ENCODE data around the gene DCHS2.

The DCHS2 gene

GRCh38 chr4:154511548-154511947 is 19.9 kb upstream of the DCHS2 start:
- H2BK15ac ChIP-seq (replicated peaks; ENCODE audit: low read depth), result no peak overlapping the region
- no peak overlapping the region for H4K8ac ChIP-seq (ENCODE audit: low read depth, low read length)
- no peaks in the 10 kb centered on the region for H3K36me3 ChIP-seq (ENCODE audit: control insufficient read depth, insufficient read depth, low read length)
- H3K9ac ChIP-seq (ENCODE audit: low read length), result no peak overlapping the region
- no peak overlapping the region for H3K23ac ChIP-seq (ENCODE audit: low read length)
- H3K4me1 ChIP-seq (ENCODE audit: control insufficient read depth, low read depth, low read length), result no peaks in the 10 kb centered on the region
- H4K5ac ChIP-seq (ENCODE audit: low read length), result no peak overlapping the region
- H3K27ac ChIP-seq (ENCODE audit: low read depth, low read length), result no peak overlapping the region
- H3K4me3 ChIP-seq (ENCODE audit: low read length), result no peak overlapping the region
- H2BK5ac ChIP-seq (ENCODE audit: low read length), result no peak overlapping the region
- WGBS (ENCODE audit: extremely low coverage, insufficient coverage, low lambda C conversion rate), result no CpG with 5 or more reads among the region's 2 CpGs
- H3K79me1 ChIP-seq (ENCODE audit: low read length), result no peaks in the 10 kb centered on the region
- no peak overlapping the region for H3K18ac ChIP-seq (ENCODE audit: low read length)
- no peak overlapping the region for H3K56ac ChIP-seq (ENCODE audit: low read length)
- no peaks in the 10 kb centered on the region for H3K79me2 ChIP-seq (ENCODE audit: control insufficient read depth, insufficient read depth, low read length)
- no peak overlapping the region for H3K4ac ChIP-seq (ENCODE audit: low read depth, low read length)
- H2BK120ac ChIP-seq (ENCODE audit: low read depth, low read length), result no peak overlapping the region
- no peak overlapping the region for H3K4me2 ChIP-seq (ENCODE audit: low read length)
- H2AK5ac ChIP-seq (ENCODE audit: low read length), result no peak overlapping the region
- DNase-seq, result no peak
- no peaks in the 10 kb centered on the region for H3K27me3 ChIP-seq (ENCODE audit: insufficient read depth, low read length, poor library complexity)

- Histone ChIP-seq H4K8ac (ENCODE audit: low read depth, low read length) (no peak overlapping the region), H3K79me2 (ENCODE audit: control insufficient read depth, insufficient read depth, low read length) (no peaks in the 10 kb centered on the region), H3K9ac (ENCODE audit: low read length) (no peak overlapping the region), H3K4me2 (ENCODE audit: low read length) (no peak overlapping the region), H3K4me3 (ENCODE audit: low read length) (no peak overlapping the region), H3K23ac (ENCODE audit: low read length) (no peak overlapping the region), H4K5ac (ENCODE audit: low read length) (no peak overlapping the region), H3K4me1 (ENCODE audit: control insufficient read depth, low read depth, low read length) (no peaks in the 10 kb centered on the region), H2BK5ac (ENCODE audit: low read length) (no peak overlapping the region), H2BK120ac (ENCODE audit: low read depth, low read length) (no peak overlapping the region), H3K18ac (ENCODE audit: low read length) (no peak overlapping the region), H3K79me1 (ENCODE audit: low read length) (no peaks in the 10 kb centered on the region), H3K27me3 (ENCODE audit: insufficient read depth, low read length, poor library complexity) (no peaks in the 10 kb centered on the region), H3K4ac (ENCODE audit: low read depth, low read length) (no peak overlapping the region), H2AK5ac (ENCODE audit: low read length) (no peak overlapping the region), H3K27ac (ENCODE audit: low read depth, low read length) (no peak overlapping the region), H2BK15ac (replicated peaks; ENCODE audit: low read depth) (no peak overlapping the region), H3K56ac (ENCODE audit: low read length) (no peak overlapping the region), H3K36me3 (ENCODE audit: control insufficient read depth, insufficient read depth, low read length) (no peaks in the 10 kb centered on the region)
- WGBS (ENCODE audit: extremely low coverage, insufficient coverage, low lambda C conversion rate), result no CpG with 5 or more reads among the region's 3 CpGs
- DNase-seq, result peak; percentile 39
These were observed 15.6 kb upstream of the DCHS2 start for GRCh38 chr4:154507156-154507555.

- H3K18ac ChIP-seq (ENCODE audit: low read length), result no peak overlapping the region
- peak; percentile 60 for DNase-seq
- no peak overlapping the region for H2BK15ac ChIP-seq (replicated peaks; ENCODE audit: low read depth)
- H4K5ac ChIP-seq (ENCODE audit: low read length), result no peak overlapping the region
- H2AK5ac ChIP-seq (ENCODE audit: low read length), result no peak overlapping the region
- H2BK120ac ChIP-seq (ENCODE audit: low read depth, low read length), result no peak overlapping the region
- no CpG with 5 or more reads among the region's 2 CpGs for WGBS (ENCODE audit: extremely low coverage, insufficient coverage, low lambda C conversion rate)
- H3K79me1 ChIP-seq (ENCODE audit: low read length), result no peaks in the 10 kb centered on the region
- H3K27ac ChIP-seq (ENCODE audit: low read depth, low read length), result no peak overlapping the region
- H3K79me2 ChIP-seq (ENCODE audit: control insufficient read depth, insufficient read depth, low read length), result no peaks in the 10 kb centered on the region
- no peak overlapping the region for H3K9ac ChIP-seq (ENCODE audit: low read length)
- H3K36me3 ChIP-seq (ENCODE audit: control insufficient read depth, insufficient read depth, low read length), result no peaks in the 10 kb centered on the region
- H3K23ac ChIP-seq (ENCODE audit: low read length), result no peak overlapping the region
- H3K4me3 ChIP-seq (ENCODE audit: low read length), result no peak overlapping the region
- H3K4me2 ChIP-seq (ENCODE audit: low read length), result no peak overlapping the region
- no peak overlapping the region for H3K4ac ChIP-seq (ENCODE audit: low read depth, low read length)
- no peaks in the 10 kb centered on the region for H3K4me1 ChIP-seq (ENCODE audit: control insufficient read depth, low read depth, low read length)
- H4K8ac ChIP-seq (ENCODE audit: low read depth, low read length), result no peak overlapping the region
- H2BK5ac ChIP-seq (ENCODE audit: low read length), result no peak overlapping the region
- no peaks in the 10 kb centered on the region for H3K27me3 ChIP-seq (ENCODE audit: insufficient read depth, low read length, poor library complexity)
- H3K56ac ChIP-seq (ENCODE audit: low read length), result no peak overlapping the region
These were observed 14.7 kb upstream of the DCHS2 start for GRCh38 chr4:154506253-154506652.

- DNase-seq, result peak; percentile 67
- Histone ChIP-seq H2BK15ac (replicated peaks; ENCODE audit: low read depth) (no peak overlapping the region), H4K5ac (ENCODE audit: low read length) (no peak overlapping the region), H3K23ac (ENCODE audit: low read length) (no peak overlapping the region), H3K27me3 (ENCODE audit: insufficient read depth, low read length, poor library complexity) (no peaks in the 10 kb centered on the region), H3K9ac (ENCODE audit: low read length) (no peak overlapping the region), H2AK5ac (ENCODE audit: low read length) (no peak overlapping the region), H3K4me3 (ENCODE audit: low read length) (no peak overlapping the region), H3K4me2 (ENCODE audit: low read length) (no peak overlapping the region), H2BK120ac (ENCODE audit: low read depth, low read length) (no peak overlapping the region), H4K8ac (ENCODE audit: low read depth, low read length) (no peak overlapping the region), H3K18ac (ENCODE audit: low read length) (no peak overlapping the region), H3K56ac (ENCODE audit: low read length) (no peak overlapping the region), H3K36me3 (ENCODE audit: control insufficient read depth, insufficient read depth, low read length) (no peaks in the 10 kb centered on the region), H3K79me1 (ENCODE audit: low read length) (no peaks in the 10 kb centered on the region), H3K4me1 (ENCODE audit: control insufficient read depth, low read depth, low read length) (no peaks in the 10 kb centered on the region), H2BK5ac (ENCODE audit: low read length) (no peak overlapping the region), H3K27ac (ENCODE audit: low read depth, low read length) (no peak overlapping the region), H3K79me2 (ENCODE audit: control insufficient read depth, insufficient read depth, low read length) (no peaks in the 10 kb centered on the region), H3K4ac (ENCODE audit: low read depth, low read length) (no peak overlapping the region)
- no CpG with 5 or more reads among the region's 1 CpG for WGBS (ENCODE audit: extremely low coverage, insufficient coverage, low lambda C conversion rate)
These were observed 12.0 kb upstream of the DCHS2 start for GRCh38 chr4:154503598-154503997.

GRCh38 chr4:154502111-154502510 is 10.5 kb upstream of the DCHS2 start:
- Histone ChIP-seq H3K9ac (ENCODE audit: low read length) (no peak overlapping the region), H3K4me2 (ENCODE audit: low read length) (no peak overlapping the region), H4K5ac (ENCODE audit: low read length) (no peak overlapping the region), H3K56ac (ENCODE audit: low read length) (no peak overlapping the region), H3K23ac (ENCODE audit: low read length) (no peak overlapping the region), H2BK120ac (ENCODE audit: low read depth, low read length) (no peak overlapping the region), H3K79me1 (ENCODE audit: low read length) (no peaks in the 10 kb centered on the region), H3K4ac (ENCODE audit: low read depth, low read length) (no peak overlapping the region), H3K27ac (ENCODE audit: low read depth, low read length) (no peak overlapping the region), H3K4me1 (ENCODE audit: control insufficient read depth, low read depth, low read length) (no peaks in the 10 kb centered on the region), H2BK15ac (replicated peaks; ENCODE audit: low read depth) (no peak overlapping the region), H4K8ac (ENCODE audit: low read depth, low read length) (no peak overlapping the region), H2AK5ac (ENCODE audit: low read length) (no peak overlapping the region), H3K4me3 (ENCODE audit: low read length) (no peak overlapping the region), H3K27me3 (ENCODE audit: insufficient read depth, low read length, poor library complexity) (no peaks in the 10 kb centered on the region), H3K36me3 (ENCODE audit: control insufficient read depth, insufficient read depth, low read length) (no peaks in the 10 kb centered on the region), H3K79me2 (ENCODE audit: control insufficient read depth, insufficient read depth, low read length) (no peaks in the 10 kb centered on the region), H3K18ac (ENCODE audit: low read length) (no peak overlapping the region), H2BK5ac (ENCODE audit: low read length) (no peak overlapping the region)
- WGBS (ENCODE audit: extremely low coverage, insufficient coverage, low lambda C conversion rate), result no CpG with 5 or more reads among the region's 6 CpGs
- DNase-seq, result no peak

- DNase-seq, result no peak
- WGBS (ENCODE audit: extremely low coverage, insufficient coverage, low lambda C conversion rate), result no CpG with 5 or more reads among the region's 5 CpGs
- H3K4me3 ChIP-seq (ENCODE audit: low read length), result no peak overlapping the region
- H3K27me3 ChIP-seq (ENCODE audit: insufficient read depth, low read length, poor library complexity), result no peaks in the 10 kb centered on the region
- no peak overlapping the region for H3K18ac ChIP-seq (ENCODE audit: low read length)
- no peaks in the 10 kb centered on the region for H3K4me1 ChIP-seq (ENCODE audit: control insufficient read depth, low read depth, low read length)
- no peak overlapping the region for H3K23ac ChIP-seq (ENCODE audit: low read length)
- H3K4me2 ChIP-seq (ENCODE audit: low read length), result no peak overlapping the region
- no peak overlapping the region for H3K56ac ChIP-seq (ENCODE audit: low read length)
- no peak overlapping the region for H3K27ac ChIP-seq (ENCODE audit: low read depth, low read length)
- H2BK120ac ChIP-seq (ENCODE audit: low read depth, low read length), result no peak overlapping the region
- no peaks in the 10 kb centered on the region for H3K36me3 ChIP-seq (ENCODE audit: control insufficient read depth, insufficient read depth, low read length)
- H3K9ac ChIP-seq (ENCODE audit: low read length), result no peak overlapping the region
- no peak overlapping the region for H2BK5ac ChIP-seq (ENCODE audit: low read length)
- H3K79me2 ChIP-seq (ENCODE audit: control insufficient read depth, insufficient read depth, low read length), result no peaks in the 10 kb centered on the region
- H2BK15ac ChIP-seq (replicated peaks; ENCODE audit: low read depth), result no peak overlapping the region
- no peak overlapping the region for H4K8ac ChIP-seq (ENCODE audit: low read depth, low read length)
- H4K5ac ChIP-seq (ENCODE audit: low read length), result no peak overlapping the region
- H3K4ac ChIP-seq (ENCODE audit: low read depth, low read length), result no peak overlapping the region
- H2AK5ac ChIP-seq (ENCODE audit: low read length), result no peak overlapping the region
- H3K79me1 ChIP-seq (ENCODE audit: low read length), result no peaks in the 10 kb centered on the region
These were observed 6.3 kb upstream of the DCHS2 start for GRCh38 chr4:154497889-154498288.

All from mesendoderm (in vitro differentiated cells).